ENCODE data around the gene RIGI.
A peak's percentile ranks its signal among the peaks of the same experiment; 100 is the strongest.
"Not testable (repeated sequence)": the region's sequence is repeated elsewhere in the genome, so short reads cannot be mapped to it uniquely, and the experiment has no call there.

Gene RIGI

GRCh38 chr9:32533336-32533735, 7.3 kb upstream of the RIGI start:
- FAIRE-seq (no peak), DNase-seq (ENCODE audit: low spot score) (no peak)

DNA sequence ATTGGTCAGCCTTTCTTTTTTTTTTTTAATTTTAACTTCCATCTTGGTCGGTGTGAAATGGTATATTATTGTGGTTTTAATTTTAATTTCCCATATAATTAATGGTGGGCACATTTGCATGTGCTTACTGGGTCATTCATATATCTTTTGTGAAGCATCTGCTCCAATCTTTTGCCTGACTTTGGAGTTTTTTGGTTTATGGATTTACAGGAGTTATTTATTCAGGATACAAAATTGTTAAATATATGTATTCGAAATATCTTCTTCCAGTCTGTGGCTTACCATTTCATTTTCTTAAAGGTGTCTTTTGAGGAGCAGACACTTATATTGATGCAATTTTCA, 682 bp upstream of the RIGI start:
- FAIRE-seq (no peak), DNase-seq (ENCODE audit: low spot score) (no peak)

DNA sequence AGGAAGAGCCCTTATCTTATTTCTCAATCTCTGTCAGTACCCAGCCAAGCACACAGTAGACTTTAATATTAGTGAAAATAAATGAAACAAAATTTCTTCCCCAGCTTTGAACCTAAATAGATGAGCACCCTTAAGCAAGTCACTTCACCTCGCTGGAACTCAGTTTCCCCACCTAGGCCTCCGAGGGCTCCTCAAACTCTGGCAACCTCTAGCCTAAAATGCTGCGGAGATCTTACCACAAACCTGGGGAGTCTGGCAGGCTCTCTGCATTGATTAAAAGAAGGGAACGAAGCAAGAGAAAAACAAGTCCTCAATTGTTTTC, 326 bp downstream of the RIGI start:
- DNase-seq (ENCODE audit: low spot score), result no peak
- no peak for FAIRE-seq

DNA sequence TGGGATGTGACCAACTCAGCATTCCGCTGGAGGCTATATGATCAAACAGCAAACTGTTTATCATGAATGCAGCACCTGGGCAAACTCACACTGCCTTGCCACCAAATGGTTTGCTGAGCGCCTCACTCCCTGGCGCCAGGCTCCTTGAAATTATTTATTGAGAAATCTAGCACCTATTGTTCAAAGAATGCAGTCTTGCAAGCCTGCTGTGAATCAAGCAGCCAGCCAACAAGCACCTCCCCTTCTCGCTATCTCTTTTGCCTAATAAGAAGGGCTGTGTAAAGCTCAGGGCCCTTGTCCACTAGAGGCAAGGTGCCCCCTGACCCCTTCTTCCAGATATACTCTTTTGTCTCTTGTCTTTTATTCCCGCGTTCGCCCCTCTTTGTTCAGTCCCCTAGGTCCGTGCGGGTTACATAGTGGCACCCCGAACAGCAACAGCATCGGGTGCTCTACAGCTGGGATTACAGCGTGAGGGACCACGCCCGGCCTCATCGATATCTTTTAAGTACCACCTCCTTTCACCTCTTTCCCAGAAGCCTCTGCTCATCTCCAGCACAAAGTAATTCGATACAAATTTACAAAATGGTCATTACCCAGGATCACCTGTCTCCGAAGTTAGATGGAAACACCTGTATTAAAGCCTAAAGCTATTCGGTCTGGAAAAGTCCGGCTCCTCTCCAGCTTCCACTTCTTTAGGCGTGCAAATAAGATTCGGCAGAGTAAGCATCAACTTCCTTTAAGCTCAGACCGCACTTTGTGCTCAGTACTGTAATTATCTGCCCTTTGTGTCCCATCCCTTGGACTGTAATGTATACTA, 896 bp downstream of the RIGI start:
- peak; percentile 14 for DNase-seq (ENCODE audit: low spot score)
- no peak for FAIRE-seq

- not testable (repeated sequence) for DNase-seq (ENCODE audit: low spot score); FAIRE-seq
These were observed 1.5 kb downstream of the RIGI start for GRCh38 chr9:32524558-32524891.

- FAIRE-seq, result no peak
- no peak for DNase-seq (ENCODE audit: low spot score)
These were observed 2.1 kb downstream of the RIGI start for GRCh38 chr9:32523910-32524309.

GRCh38 chr9:32518276-32518675, 7.7 kb downstream of the RIGI start:
- FAIRE-seq (no peak), DNase-seq (ENCODE audit: low spot score) (no peak)

DNA sequence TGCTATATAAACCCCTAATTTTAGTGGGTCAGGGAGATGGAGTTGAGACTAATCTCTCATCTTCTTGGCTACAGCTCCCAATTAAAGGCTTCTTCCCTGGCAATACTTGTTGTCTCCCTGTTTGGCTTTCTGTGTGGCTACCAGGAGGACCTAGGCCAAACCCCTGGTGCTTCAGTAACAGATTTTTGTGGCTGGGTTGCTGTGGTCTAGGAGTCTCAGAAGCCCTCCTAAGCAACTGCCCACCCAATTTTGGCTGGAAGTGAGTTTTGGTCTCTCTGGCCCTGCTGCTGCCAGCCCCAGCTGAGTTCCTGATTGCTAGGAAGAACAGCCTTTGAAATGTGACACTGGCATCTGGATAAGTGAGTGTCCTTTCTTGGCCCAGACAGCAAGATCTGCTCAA, 9.8 kb downstream of the RIGI start:
- FAIRE-seq (no peak), DNase-seq (ENCODE audit: low spot score) (no peak)

DNA sequence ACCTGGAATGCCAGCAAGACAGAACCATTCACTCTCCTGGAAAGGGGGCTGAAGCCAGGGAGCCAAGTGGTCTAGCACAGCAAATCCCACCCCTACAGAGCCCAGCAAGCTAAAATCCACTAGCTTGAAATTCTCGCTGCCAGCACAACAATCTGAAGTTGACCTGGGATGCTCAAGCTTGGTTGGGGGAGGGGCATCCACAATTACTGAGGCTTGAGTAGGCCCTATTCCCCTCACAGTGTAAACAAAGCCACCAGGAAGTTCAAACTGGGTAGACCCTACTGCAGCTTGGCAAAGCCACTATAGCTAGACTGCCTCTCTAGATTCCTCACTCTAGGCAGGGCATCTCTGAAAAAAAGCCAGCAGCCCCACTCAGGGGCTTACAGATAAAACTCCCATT, 17.3 kb downstream of the RIGI start:
- DNase-seq (ENCODE audit: low spot score), result no peak
- FAIRE-seq, result no peak

DNA sequence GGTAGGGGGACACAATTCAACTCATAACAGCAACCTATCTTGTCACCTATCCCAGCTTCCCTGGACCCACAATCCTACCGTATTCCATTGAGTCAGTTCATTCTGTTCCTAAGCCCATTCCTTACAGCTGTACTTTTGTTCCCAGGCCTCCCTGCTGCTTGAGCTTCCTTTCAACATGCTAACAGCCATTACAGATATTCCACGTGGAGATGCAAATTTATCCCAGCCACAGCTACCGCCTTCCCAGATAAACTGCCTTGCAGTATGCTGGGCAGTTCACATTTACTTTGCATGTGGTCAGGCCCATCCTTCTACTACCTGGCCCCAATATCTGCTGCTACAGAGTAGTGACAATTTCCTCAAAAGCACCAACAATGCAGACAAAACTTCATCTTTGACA, 23.0 kb downstream of the RIGI start:
- peak; percentile 7 for DNase-seq (ENCODE audit: low spot score)
- peak; percentile 13 for FAIRE-seq

GRCh38 chr9:32502464-32502863, 23.5 kb downstream of the RIGI start:
- DNase-seq (ENCODE audit: low spot score) (peak; percentile 76), FAIRE-seq (peak; percentile 89)

GRCh38 chr9:32501868-32502267, 24.1 kb downstream of the RIGI start:
- FAIRE-seq (no peak), DNase-seq (ENCODE audit: low spot score) (no peak)

GRCh38 chr9:32500768-32501167, 25.2 kb downstream of the RIGI start:
- FAIRE-seq, result no peak
- DNase-seq (ENCODE audit: low spot score), result peak; percentile 35

GRCh38 chr9:32497921-32498320, 28.1 kb downstream of the RIGI start:
- FAIRE-seq, result no peak
- no peak for DNase-seq (ENCODE audit: low spot score)

GRCh38 chr9:32490601-32491000, 35.4 kb downstream of the RIGI start:
- no peak for DNase-seq (ENCODE audit: low spot score)
- no peak for FAIRE-seq

GRCh38 chr9:32487981-32488380, 38.0 kb downstream of the RIGI start:
- FAIRE-seq (peak; percentile 27), DNase-seq (ENCODE audit: low spot score) (no peak)

- DNase-seq (ENCODE audit: low spot score), result no peak
- FAIRE-seq, result no peak
These were observed 39.0 kb downstream of the RIGI start for GRCh38 chr9:32486839-32487562.

GRCh38 chr9:32483343-32483742, 42.7 kb downstream of the RIGI start:
- DNase-seq (ENCODE audit: low spot score) (no peak), FAIRE-seq (no peak)

All from urothelium cell line (cell line).